Panc1 (cell line): ENCODE measurements around the gene FAM124B. TPM values are rescaled to one million over a fixed set of nuclear protein-coding genes. Genes with fewer than 3 reads are reported as not detected.

Experiments used
- ATAC-seq: fragments of 200-7000 bp; cut with Tn5 transposase; 2 replicates; pipeline ENCODE4 v1.9.1; 2020; ENCODE audit warnings: mild to moderate bottlenecking, moderate library complexity
- BruUV-seq: library from RNA; stranded (reverse); fragments of 400-500 nt; replicated peaks from 2 replicates; lab custom pipeline; 2021; lab: Mats Ljungman, UMichigan
- CTCF ChIA-PET: fragments of 300-600 bp; sonication (Branson Sonifier 250); formaldehyde crosslinking; loops from one replicate; lab custom pipeline; 2022; ENCODE audit warnings: antibody characterized with exemption; lab: Charles Lee
- POLR2A ChIA-PET: fragments of 300-600 bp; sonication (Branson Sonifier 250); formaldehyde crosslinking; loops from one replicate; lab custom pipeline; 2022; ENCODE audit warnings: antibody characterized with exemption; lab: Charles Lee
- DNase-seq: peaks from one replicate; pipeline ENCODE4 v3.0.0-alpha.2; 2010; ENCODE audit warnings: low read depth, low spot score
- H3K27ac ChIP-seq: 2 replicates; pipeline ENCODE4 v1.5.1; 2011; ENCODE audit warnings: mild to moderate bottlenecking, low read length, inconsistent platforms
- H3K27me3 ChIP-seq: fragments of 200-500 bp; sonication (Bioruptor generic); 2 replicates; pipeline ENCODE4 v1.6.0; 2014; ENCODE audit warnings: low read length, inconsistent platforms; ENCODE audit not compliant: control insufficient read depth, insufficient read depth
- H3K36me3 ChIP-seq: fragments of 200-500 bp; sonication (Bioruptor generic); 2 replicates; pipeline ENCODE4 v1.5.1; 2014; ENCODE audit warnings: inconsistent platforms, mild to moderate bottlenecking, low read length, moderate library complexity; ENCODE audit not compliant: control insufficient read depth, insufficient read depth
- H3K4me1 ChIP-seq: 2 replicates; pipeline ENCODE4 v1.5.1; 2011; ENCODE audit warnings: inconsistent platforms, mild to moderate bottlenecking, low read length, moderate library complexity; ENCODE audit not compliant: control insufficient read depth, insufficient read depth
- H3K4me3 ChIP-seq, 2 experiments: 2 replicates each; pipeline ENCODE4 v1.5.1; 2011 to 2012; ENCODE audit warnings: low read depth in 2 of 2, low read length in 2 of 2, mild to moderate bottlenecking in 2 of 2, inconsistent platforms in 1 of 2, moderate library complexity in 1 of 2
- H3K9me3 ChIP-seq: fragments of 200-500 bp; sonication (Bioruptor generic); 2 replicates; pipeline ENCODE4 v1.5.1; 2014; ENCODE audit warnings: low read depth, mild to moderate bottlenecking, inconsistent platforms, low read length, moderate library complexity; ENCODE audit not compliant: control insufficient read depth, insufficient read depth
- POLR2AphosphoS5 ChIP-seq: IDR thresholded peaks from 2 replicates; pipeline ENCODE4 v1.6.1; 2012; ENCODE audit warnings: mild to moderate bottlenecking, low read depth, low read length, moderate library complexity
- SIN3A ChIP-seq: IDR thresholded peaks from 2 replicates; pipeline ENCODE4 v1.6.1; 2012; ENCODE audit warnings: low read depth, mild to moderate bottlenecking, low read length, moderate library complexity, borderline replicate concordance; ENCODE audit not compliant: insufficient read depth
- TCF7L2 ChIP-seq: IDR thresholded peaks from 2 replicates; pipeline ENCODE4 v1.6.1; 2011; ENCODE audit warnings: mild to moderate bottlenecking, low read depth, low read length, inconsistent platforms
- in situ Hi-C: cut with HindIII; loops from 2 replicates; pipeline ENCODE4 v1.10.0; 2016; ENCODE audit warnings: low sequenced_read_pairs, low pct_unique_long_range_greater_than_20kb
- intact Hi-C: fragments of 100-400 bp; cut with micrococcal nuclease; formaldehyde crosslinking; loops from one replicate; pipeline ENCODE4 v1.10.0; 2022; ENCODE audit not compliant: unreplicated experiment
- total RNA-seq: library from RNA; stranded (reverse); gene quantifications from one replicate; pipeline ENCODE4 v1.2.1, GENCODE V29; 2021; ENCODE audit not compliant: unreplicated experiment
- TF ChIP-seq, protein P1 (sequence below), 2 experiments: IDR thresholded peaks; 2 replicates each; pipeline ENCODE4 v1.6.1; 2011 to 2012; ENCODE audit warnings: low read depth in 2 of 2, control low read depth in 1 of 2, low read length in 1 of 2, mild to moderate bottlenecking in 1 of 2, moderate library complexity in 1 of 2; ENCODE audit not compliant: insufficient read depth in 1 of 2
- TF ChIP-seq, protein P2 (sequence below): fragments of 450-650 bp; IDR thresholded peaks from 2 replicates; pipeline ENCODE4 v1.5.1; 2017; ENCODE audit warnings: mild to moderate bottlenecking

Gene FAM124B
- total RNA-seq, 1 experiment from 2014 or later = 0.08 TPM

DNA sequence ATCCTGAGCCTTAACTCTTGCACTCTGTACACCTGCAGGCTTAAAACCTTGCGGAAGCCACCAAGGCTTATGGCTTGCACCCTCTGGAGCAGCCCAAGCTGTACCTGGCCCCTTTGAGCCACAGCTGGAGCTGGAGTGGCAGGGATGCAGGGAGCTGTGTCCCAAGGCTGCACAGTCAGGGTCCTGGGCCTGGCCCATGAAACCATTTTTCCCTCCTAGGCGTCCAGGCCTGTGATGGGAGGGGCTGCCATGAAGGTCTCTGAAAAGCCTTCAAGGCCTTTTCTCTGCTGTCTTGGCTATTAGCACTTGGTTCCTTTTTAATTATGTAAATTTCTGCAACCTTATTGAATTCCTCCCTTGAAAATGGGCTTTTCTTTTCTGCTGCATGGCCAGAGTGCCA lies 56.4 kb downstream of the FAM124B start:
- in situ Hi-C loops (no loop called here), intact Hi-C loops (no loop called here)
- Histone ChIP-seq H3K9me3 (no peaks in the 10 kb centered on the region), H3K27ac (no peak overlapping the region), H3K36me3 (no peaks in the 10 kb centered on the region), H3K27me3 (no peaks in the 10 kb centered on the region), H3K4me3 (no peak overlapping the region), H3K4me1 (no peaks in the 10 kb centered on the region)
- ChIA-PET POLR2A (no interaction called here), CTCF (no interaction called here)
- no peak for ATAC-seq
- no peak for DNase-seq
- BruUV-seq = no TSS peak
- no peak for TF ChIP-seq POLR2AphosphoS5

DNA sequence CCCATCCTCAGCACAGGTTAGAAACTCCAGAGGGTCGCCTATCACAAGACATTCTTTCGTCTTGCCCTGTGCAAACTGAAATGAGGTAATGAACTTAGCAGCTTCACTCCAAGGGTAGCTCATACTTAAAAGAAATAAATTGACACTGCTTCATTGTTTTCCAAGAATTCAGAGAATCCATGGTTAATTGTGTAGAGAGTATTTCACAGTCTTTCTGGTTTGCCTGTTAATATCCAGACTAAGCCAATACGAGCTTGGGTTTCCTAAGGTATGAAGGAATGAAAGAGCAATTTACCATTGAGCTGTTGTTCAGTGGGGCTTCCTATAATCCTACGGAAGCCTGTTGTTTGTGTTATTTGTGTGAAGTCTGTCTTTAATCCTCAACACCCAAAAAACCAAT lies 58.7 kb downstream of the FAM124B start:
- Histone ChIP-seq H3K4me3 (no peak overlapping the region), H3K36me3 (no peaks in the 10 kb centered on the region), H3K27ac (no peak overlapping the region), H3K4me1 (no peaks in the 10 kb centered on the region), H3K9me3 (no peaks in the 10 kb centered on the region), H3K27me3 (no peaks in the 10 kb centered on the region)
- in situ Hi-C loops (no loop called here), intact Hi-C loops (no loop called here)
- ChIA-PET CTCF (no interaction called here), POLR2A (no interaction called here)
- no peak for ATAC-seq
- TF ChIP-seq, protein P1, sequence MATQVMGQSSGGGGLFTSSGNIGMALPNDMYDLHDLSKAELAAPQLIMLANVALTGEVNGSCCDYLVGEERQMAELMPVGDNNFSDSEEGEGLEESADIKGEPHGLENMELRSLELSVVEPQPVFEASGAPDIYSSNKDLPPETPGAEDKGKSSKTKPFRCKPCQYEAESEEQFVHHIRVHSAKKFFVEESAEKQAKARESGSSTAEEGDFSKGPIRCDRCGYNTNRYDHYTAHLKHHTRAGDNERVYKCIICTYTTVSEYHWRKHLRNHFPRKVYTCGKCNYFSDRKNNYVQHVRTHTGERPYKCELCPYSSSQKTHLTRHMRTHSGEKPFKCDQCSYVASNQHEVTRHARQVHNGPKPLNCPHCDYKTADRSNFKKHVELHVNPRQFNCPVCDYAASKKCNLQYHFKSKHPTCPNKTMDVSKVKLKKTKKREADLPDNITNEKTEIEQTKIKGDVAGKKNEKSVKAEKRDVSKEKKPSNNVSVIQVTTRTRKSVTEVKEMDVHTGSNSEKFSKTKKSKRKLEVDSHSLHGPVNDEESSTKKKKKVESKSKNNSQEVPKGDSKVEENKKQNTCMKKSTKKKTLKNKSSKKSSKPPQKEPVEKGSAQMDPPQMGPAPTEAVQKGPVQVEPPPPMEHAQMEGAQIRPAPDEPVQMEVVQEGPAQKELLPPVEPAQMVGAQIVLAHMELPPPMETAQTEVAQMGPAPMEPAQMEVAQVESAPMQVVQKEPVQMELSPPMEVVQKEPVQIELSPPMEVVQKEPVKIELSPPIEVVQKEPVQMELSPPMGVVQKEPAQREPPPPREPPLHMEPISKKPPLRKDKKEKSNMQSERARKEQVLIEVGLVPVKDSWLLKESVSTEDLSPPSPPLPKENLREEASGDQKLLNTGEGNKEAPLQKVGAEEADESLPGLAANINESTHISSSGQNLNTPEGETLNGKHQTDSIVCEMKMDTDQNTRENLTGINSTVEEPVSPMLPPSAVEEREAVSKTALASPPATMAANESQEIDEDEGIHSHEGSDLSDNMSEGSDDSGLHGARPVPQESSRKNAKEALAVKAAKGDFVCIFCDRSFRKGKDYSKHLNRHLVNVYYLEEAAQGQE (IDR thresholded peaks at IDR 0.05; ENCODE audit: insufficient read depth in 1 of 2, low read depth in 2 of 2, low read length in 1 of 2) = no peak
- TF ChIP-seq, protein P2, sequence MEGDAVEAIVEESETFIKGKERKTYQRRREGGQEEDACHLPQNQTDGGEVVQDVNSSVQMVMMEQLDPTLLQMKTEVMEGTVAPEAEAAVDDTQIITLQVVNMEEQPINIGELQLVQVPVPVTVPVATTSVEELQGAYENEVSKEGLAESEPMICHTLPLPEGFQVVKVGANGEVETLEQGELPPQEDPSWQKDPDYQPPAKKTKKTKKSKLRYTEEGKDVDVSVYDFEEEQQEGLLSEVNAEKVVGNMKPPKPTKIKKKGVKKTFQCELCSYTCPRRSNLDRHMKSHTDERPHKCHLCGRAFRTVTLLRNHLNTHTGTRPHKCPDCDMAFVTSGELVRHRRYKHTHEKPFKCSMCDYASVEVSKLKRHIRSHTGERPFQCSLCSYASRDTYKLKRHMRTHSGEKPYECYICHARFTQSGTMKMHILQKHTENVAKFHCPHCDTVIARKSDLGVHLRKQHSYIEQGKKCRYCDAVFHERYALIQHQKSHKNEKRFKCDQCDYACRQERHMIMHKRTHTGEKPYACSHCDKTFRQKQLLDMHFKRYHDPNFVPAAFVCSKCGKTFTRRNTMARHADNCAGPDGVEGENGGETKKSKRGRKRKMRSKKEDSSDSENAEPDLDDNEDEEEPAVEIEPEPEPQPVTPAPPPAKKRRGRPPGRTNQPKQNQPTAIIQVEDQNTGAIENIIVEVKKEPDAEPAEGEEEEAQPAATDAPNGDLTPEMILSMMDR = no peak
- TF ChIP-seq POLR2AphosphoS5 = no peak
- no peak for TF ChIP-seq TCF7L2
- no peak for TF ChIP-seq SIN3A
- DNase-seq = no peak
- no TSS peak for BruUV-seq

DNA sequence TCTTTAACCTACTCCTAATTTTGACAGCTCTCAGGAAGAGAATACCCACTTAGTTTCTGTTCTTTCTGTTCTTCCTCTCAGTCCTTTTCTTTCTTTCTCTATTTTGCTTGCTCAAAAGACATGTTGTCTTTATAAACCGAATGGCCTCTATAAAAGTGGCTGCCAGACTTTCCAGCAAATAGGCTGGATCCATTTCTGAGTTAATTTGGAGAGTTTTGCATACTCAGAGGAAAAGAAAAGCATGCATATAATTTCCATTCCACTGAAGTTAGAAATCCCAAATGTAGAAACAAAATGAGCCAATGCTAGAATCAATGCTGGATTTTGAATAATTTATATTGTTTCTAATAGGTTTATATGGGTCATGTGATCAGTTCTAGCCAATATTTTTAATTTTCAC lies 65.9 kb downstream of the FAM124B start:
- H3K36me3 ChIP-seq = no peaks in the 10 kb centered on the region
- in situ Hi-C loops (no loop called here), intact Hi-C loops (no loop called here)
- ATAC-seq (no peak), DNase-seq (no peak)
- H3K27ac ChIP-seq = no peak overlapping the region
- H3K9me3 ChIP-seq = no peaks in the 10 kb centered on the region
- no peak overlapping the region for H3K4me3 ChIP-seq
- CTCF ChIA-PET = no interaction called here
- H3K27me3 ChIP-seq = no peaks in the 10 kb centered on the region
- POLR2A ChIA-PET = no interaction called here
- BruUV-seq = no TSS peak
- TF ChIP-seq, protein P2 = no peak
- TF ChIP-seq, protein P1 (IDR thresholded peaks at IDR 0.05; ENCODE audit: insufficient read depth in 1 of 2, low read depth in 2 of 2, low read length in 1 of 2) = no peak
- no peak for TF ChIP-seq POLR2AphosphoS5
- no peak for TF ChIP-seq TCF7L2
- TF ChIP-seq SIN3A = no peak
- H3K4me1 ChIP-seq = no peaks in the 10 kb centered on the region
